NCI-H510A (cell line): ENCODE measurements around the gene GNB3.

Experiments
- DNase-seq: peaks from one replicate; lab custom pipeline; 2025; lab: John Stamatoyannopoulos, UW

GNB3 gene

DNA sequence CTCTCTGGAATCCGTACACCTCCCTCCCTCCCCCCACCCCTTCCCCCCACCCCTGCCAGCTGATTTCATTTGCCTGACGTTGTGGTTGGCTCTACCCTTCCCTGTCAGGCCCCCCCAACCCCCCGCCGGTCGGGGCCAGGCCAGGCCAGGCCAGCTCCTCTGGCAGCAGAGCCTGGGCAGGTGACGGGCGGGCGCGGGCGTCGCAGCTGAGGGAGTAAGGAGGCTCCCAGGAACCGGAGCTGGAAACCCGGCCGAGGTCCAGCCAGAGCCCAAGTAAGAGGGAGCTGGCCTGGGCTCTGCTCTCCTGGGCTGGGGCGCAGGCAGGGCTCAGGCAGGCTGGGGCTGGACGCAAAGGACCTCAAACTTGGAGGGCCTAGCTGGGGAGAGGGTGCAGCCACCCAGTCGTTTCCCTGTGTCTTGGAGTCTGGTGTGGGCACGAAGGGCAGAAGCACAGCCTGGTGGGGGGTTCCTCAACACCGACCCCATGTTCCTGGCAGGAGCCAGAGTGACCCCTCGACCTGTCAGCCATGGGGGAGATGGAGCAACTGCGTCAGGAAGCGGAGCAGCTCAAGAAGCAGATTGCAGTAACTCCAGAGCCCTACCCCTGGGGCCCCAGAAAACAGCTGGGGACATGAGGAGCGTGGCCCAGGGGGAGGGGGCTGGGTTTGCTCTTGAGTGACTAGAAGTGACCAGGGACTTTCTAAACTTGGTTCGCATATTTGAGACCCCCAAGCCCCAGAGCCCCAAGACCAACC lies at the start of gene GNB3:
Gene GNB3 (plus strand): TSS at position 165 of the 755 bp plus-strand sequence. CDS start 363 bp downstream, at position 528.
- DNase-seq, result no peak

- no peak for DNase-seq
Observed at GRCh38 chr12:6791931-6792520, 48.7 kb upstream of the GNB3 start.

DNA sequence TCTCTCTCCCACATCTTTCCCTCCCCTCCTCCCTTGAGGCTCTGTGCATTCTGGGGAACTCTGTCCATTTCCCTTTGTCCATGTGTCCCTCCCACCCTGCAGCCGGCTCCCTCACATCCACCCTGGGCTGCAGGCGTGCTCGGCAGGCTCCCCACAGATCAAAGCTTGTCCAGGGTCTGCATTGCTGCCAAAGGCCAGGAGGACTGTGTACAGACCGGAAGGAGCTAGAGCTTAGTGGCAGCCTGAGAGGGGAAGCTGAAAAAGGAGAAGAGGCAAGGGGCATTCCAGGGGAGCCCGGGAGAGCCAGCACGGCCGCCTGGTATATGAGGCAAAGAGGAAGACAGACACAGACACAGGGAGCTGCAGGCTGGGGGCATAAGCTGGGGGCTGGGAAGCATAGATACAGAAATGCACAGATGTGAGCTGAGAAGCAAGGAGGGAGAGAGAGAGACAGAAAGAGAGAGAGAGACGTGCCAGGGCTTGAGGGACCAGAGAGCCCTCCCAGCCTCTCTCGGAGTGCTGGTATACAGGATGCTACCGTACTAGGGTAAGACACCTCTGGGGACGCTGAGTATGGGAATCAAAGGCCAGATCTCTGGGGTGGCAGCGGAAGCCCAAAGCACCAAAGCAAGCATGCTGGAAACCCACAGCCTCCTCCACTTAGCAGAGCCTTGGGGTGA lies 48.1 kb upstream of the GNB3 start:
- DNase-seq, result no peak

DNA sequence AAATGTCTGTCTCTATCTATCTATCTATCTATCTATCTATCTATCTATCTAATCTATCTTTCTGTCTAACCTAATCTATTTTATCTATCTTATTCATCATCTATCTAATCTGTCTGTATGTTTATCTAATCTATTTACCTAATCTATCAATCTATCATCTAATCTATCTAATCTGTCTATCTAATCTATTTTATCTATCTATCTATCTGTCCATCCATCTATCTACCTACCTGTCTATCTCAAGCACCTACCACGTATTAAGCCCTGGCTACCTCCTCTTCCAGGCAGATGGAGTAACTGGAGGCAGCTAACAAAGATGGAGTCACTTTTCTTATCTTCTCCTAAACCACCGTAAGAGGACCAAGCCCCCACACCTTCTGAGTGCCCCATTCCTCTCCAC lies 45.6 kb upstream of the GNB3 start:
- DNase-seq, result no peak

GRCh38 chr12:6796576-6796975 lies 44.1 kb upstream of the GNB3 start:
- DNase-seq, result no peak

DNA sequence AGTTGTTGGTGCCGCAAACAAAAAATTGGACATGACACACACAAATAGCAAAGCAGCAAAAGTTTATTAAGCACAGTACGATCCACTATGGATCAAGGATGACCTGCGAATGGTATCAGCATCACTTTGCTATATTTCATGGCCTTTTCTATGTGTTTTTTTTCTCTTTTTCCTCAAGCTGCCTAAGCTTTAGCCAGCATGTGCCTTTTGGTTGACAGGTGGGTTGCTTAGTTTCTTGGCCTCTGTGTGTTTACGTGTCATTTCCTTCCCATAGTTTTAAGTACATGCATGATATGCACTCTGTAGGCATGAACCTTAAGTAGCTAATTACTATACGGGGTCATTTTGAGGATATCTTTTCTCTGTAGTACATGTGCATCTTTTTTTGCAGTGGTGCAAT lies 41.6 kb upstream of the GNB3 start:
- DNase-seq, result no peak

DNA sequence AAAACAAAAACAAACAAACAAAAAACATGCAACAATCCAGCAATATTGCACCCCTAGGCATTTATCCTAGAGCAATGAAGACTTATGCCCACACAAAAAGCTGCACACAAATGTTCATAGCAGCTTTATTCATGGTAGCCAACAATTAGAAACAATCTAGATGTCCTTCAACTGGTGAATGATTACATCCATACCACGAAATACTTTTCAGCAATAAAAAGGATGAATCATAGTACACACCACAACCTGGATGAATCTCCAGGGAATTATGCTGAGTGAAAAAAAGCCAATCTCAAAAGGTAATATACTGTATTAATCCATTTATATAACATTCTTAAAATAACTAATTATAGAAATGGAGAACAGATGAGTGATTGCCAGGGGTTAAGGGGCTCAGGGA lies 33.6 kb upstream of the GNB3 start:
- DNase-seq, result no peak

GRCh38 chr12:6809056-6809455 lies 31.7 kb upstream of the GNB3 start:
- no peak for DNase-seq

DNA sequence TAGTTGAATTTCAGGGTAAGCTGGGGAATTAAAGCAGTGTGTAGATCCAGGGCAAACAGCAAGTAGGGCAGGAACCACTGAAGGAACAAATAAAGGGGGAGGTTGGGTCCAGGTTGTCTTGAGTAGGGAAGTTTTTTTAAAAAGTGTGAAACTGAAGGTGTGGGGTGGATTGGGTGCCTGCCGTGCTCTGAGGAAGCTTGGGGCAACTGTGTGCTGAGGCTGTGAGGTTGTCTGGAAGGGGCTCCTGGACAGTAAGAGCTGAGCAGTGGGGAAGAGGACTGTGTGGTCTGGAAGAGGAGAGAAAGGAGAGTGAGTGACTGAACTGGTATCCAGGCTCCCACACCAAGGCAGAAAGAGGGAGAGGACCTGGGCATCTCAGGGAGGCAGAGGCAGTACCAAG lies 30.0 kb upstream of the GNB3 start:
- no peak for DNase-seq

- no peak for DNase-seq
Observed at GRCh38 chr12:6813363-6813762, 27.4 kb upstream of the GNB3 start.

- DNase-seq, result no peak
Observed at GRCh38 chr12:6816598-6816997, 24.1 kb upstream of the GNB3 start.

- no peak for DNase-seq
Observed at GRCh38 chr12:6817098-6817497, 23.6 kb upstream of the GNB3 start.

- no peak for DNase-seq
Observed at GRCh38 chr12:6817662-6818157, 23.0 kb upstream of the GNB3 start.

- no peak for DNase-seq
Observed at GRCh38 chr12:6818222-6818621, 22.5 kb upstream of the GNB3 start.

- no peak for DNase-seq
Observed at GRCh38 chr12:6818645-6819044, 22.1 kb upstream of the GNB3 start.

DNA sequence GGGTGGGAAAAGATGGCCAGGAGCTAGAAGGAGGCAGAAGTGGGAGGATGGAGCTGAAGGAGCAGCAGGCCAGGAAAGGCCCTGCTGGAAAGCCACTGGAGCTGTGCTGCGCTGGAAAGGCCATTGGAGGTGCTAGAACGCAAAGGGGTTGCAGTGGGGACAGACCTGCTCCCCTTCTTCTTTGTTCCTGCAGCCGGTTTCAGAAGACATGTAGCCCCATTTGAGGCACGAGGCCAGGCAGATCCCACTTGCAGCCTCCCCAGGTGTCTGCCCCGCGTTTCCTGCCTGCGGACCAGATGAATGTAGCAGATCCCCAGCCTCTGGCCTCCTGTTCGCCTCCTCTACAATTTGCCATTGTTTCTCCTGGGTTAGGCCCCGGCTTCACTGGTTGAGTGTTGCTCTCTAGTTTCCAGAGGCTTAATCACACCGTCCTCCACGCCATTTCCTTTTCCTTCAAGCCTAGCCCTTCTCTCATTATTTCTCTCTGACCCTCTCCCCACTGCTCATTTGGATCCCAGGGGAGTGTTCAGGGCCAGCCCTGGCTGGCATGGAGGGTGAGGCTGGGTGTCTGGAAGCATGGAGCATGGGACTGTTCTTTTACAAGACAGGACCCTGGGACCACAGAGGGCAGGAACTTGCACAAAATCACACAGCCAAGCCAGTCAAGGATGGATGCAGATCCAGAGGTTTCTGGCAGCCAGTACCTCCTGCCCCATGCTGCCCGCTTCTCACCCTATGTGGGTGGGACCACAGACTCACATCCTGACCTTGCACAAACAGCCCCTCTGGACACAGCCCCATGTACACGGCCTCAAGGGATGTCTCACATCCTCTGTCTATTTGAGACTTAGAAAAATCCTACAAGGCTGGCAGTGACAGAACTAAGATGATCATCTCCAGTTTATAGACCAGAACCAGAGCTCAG lies 21.4 kb upstream of the GNB3 start:
- no peak for DNase-seq

DNA sequence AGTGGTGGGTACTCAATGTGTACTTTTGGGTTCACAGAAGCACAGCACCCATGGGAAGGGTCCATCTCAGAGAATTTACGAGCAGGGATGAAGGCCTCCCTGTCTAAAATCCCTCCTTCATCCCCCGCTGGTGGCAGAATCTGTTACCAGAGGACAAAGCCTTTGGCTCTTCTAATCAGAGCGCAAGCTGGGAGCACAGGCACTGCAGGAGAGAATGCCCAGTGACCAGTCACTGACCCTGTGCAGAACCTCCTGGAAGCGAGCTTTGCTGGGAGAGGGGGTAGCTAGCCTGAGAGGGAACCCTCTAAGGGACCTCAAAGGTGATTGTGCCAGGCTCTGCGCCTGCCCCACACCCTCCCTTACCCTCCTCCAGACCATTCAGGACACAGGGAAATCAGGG lies 20.6 kb upstream of the GNB3 start:
- no peak for DNase-seq

DNA sequence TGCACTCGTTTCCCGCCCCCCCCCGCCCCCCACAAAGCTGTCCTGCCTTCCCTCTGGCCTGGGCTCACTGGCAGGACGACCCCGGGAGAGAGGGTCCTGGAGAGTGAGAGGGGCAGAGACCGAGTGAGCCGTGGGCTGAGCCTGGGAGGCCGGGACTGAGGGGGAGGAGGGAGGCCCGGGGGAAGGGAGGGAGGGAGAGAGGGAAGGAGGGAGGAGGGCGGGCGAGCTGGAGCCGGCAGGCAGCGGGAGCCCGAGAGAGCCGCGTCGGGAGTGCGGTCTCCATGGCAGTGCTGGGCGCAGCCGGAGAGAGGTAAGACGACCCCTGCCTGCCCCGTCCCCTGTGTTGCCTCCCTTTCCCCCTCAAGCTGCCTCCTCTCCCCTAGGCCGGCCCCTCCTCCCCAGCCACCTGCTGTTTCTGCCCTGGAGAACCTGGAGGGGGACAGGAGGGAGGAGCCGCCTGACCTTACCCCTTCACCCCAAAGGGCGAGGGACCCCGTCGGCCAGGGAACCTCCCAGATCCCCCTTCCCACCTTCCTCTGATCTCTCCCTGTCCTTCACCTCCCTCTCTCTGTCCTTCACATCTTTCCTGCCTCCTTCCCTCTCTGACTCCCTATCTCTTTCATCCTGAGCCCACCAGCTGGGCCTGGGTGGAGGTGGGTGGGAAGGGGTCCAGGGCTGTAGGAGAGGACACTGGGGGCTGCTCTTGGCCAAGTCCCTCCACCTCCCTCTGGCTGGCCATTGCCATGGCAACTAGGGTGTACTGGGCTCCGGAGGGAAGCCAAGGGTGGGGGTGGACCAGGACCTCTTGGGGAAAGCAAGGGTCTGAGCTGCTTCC lies 18.9 kb upstream of the GNB3 start, which contains the start of gene GPR162:
Gene GPR162 (plus strand): TSS at position 231 of the 835 bp plus-strand sequence. CDS start 2,078 bp downstream, outside the sequence.
- DNase-seq, result no peak

DNA sequence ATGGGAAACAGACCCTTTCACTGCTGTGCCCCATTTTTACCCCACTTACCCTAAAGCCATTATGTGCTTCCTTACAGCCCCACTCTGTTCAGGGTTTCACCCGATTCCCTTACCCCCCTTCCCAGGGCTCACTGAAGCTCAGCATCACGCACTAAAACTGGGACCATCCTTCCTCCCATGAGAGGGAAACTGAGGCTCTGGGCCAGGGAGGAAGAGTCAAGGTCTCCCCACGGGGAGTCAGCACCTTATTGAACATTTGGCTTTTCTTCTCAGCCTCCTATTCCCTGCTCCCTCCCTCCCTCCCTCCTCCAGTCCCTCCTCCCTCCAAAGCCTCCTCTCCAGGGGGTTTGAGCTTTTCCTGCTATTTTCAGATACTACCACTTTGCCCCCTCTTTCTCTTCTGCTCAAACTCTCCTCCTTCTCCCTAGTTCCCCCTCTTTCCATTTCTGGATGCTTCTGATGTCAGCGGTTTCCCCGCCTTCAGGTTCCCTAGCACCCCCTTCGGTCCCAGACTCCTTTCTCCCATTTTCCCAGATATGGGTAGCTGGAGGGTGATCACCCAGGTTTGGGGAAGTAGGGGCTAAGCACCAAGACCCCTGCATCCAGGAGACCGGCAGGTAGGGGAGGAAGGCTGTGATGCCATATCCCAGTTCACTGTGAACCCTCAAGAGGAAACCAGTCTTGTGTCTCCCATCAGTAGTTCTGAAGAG lies 18.1 kb upstream of the GNB3 start:
- DNase-seq, result no peak
